ENCODE data around the gene LRRC41.
"Not testable (repeated sequence)": the region's sequence is repeated elsewhere in the genome, so short reads cannot be mapped to it uniquely, and the experiment has no call there.

Gene LRRC41

GRCh38 chr1:46303038-46303871, at the start of gene LRRC41, which contains the start of gene UQCRH:
LRRC41 (minus strand) TSS chr1:46303616; CDS start chr1:46303322, 294 bp downstream.
UQCRH (plus strand) TSS chr1:46303698; CDS start chr1:46303767, 69 bp downstream.
- Mint-ChIP-seq H3K27me3 (no peaks in the 10 kb centered on the region), H3K36me3 (ENCODE audit: low read depth) (peaks cover 56% of the 10 kb centered on the region), H3K4me3 (peak within 1 kb of the TSS; percentile 99), H3K27ac (peak within 1 kb of the TSS; percentile 99), H3K9me3 (no peaks in the 10 kb centered on the region), H3K4me1 (ENCODE audit: low read depth) (peaks cover 53% of the 10 kb centered on the region)
- intact Hi-C loops (cut with micrococcal nuclease), result loop anchor here (2.0 to 5.0 kb wide), 2 partner anchors 39 to 56 kb away; partner anchors contain the start of genes NSUN4 and RAD54L

- Mint-ChIP-seq H3K9me3 (no peaks in the 10 kb centered on the region), H3K4me3 (no peak overlapping the region), H3K4me1 (ENCODE audit: low read depth) (peaks cover 28% of the 10 kb centered on the region), H3K36me3 (ENCODE audit: low read depth) (peaks cover 96% of the 10 kb centered on the region), H3K27me3 (no peaks in the 10 kb centered on the region), H3K27ac (no peak overlapping the region)
- intact Hi-C loops (cut with micrococcal nuclease), result no loop called here
Measured at GRCh38 chr1:46352363-46352762, 48.9 kb upstream of the LRRC41 start.

- intact Hi-C loops (cut with micrococcal nuclease), result no loop called here
- peak overlapping the region; percentile 100 for H3K27ac Mint-ChIP-seq
- H3K27me3 Mint-ChIP-seq, result no peaks in the 10 kb centered on the region
- H3K36me3 Mint-ChIP-seq (ENCODE audit: low read depth), result peaks cover 97% of the 10 kb centered on the region
- no peak overlapping the region for H3K4me3 Mint-ChIP-seq
- peaks cover 82% of the 10 kb centered on the region for H3K4me1 Mint-ChIP-seq (ENCODE audit: low read depth)
- H3K9me3 Mint-ChIP-seq, result no peaks in the 10 kb centered on the region
Measured at GRCh38 chr1:46345281-46345680, 41.9 kb upstream of the LRRC41 start.

- no peaks in the 10 kb centered on the region for H3K9me3 Mint-ChIP-seq
- H3K4me1 Mint-ChIP-seq (ENCODE audit: low read depth), result peaks cover 81% of the 10 kb centered on the region
- no peaks in the 10 kb centered on the region for H3K27me3 Mint-ChIP-seq
- H3K36me3 Mint-ChIP-seq (ENCODE audit: low read depth), result peaks cover 91% of the 10 kb centered on the region
- intact Hi-C loops (cut with micrococcal nuclease), result loop anchor here (5.0 kb wide), 1 partner anchor 42 kb away; the partner anchor contains the start of genes LRRC41 and UQCRH
- H3K4me3 Mint-ChIP-seq, result no peak overlapping the region
- peak overlapping the region; percentile 100 for H3K27ac Mint-ChIP-seq
Measured at GRCh38 chr1:46344481-46344880, 41.1 kb upstream of the LRRC41 start.

- intact Hi-C loops (cut with micrococcal nuclease), result loop anchor here (5.0 kb wide), 1 partner anchor 41 kb away; the partner anchor contains the start of genes LRRC41 and UQCRH
Measured at GRCh38 chr1:46343705-46344104, 40.3 kb upstream of the LRRC41 start.

GRCh38 chr1:46343351-46343695, 39.9 kb upstream of the LRRC41 start:
- peak overlapping the region; percentile 100 for H3K27ac Mint-ChIP-seq
- peaks cover 79% of the 10 kb centered on the region for H3K4me1 Mint-ChIP-seq (ENCODE audit: low read depth)
- no peaks in the 10 kb centered on the region for H3K27me3 Mint-ChIP-seq
- peaks cover 82% of the 10 kb centered on the region for H3K36me3 Mint-ChIP-seq (ENCODE audit: low read depth)
- H3K9me3 Mint-ChIP-seq, result no peaks in the 10 kb centered on the region
- intact Hi-C loops (cut with micrococcal nuclease), result loop anchor here (5.0 kb wide), 1 partner anchor 41 kb away; the partner anchor contains the start of genes LRRC41 and UQCRH
- no peak overlapping the region for H3K4me3 Mint-ChIP-seq

More at GRCh38 chr1:46343705-46344104, 40.3 kb upstream of the LRRC41 start:
- H3K4me3 Mint-ChIP-seq, result no peak overlapping the region
- H3K27ac Mint-ChIP-seq, result peak overlapping the region; percentile 100
- H3K27me3 Mint-ChIP-seq, result no peaks in the 10 kb centered on the region
- peaks cover 80% of the 10 kb centered on the region for H3K4me1 Mint-ChIP-seq (ENCODE audit: low read depth)
- no peaks in the 10 kb centered on the region for H3K9me3 Mint-ChIP-seq
- H3K36me3 Mint-ChIP-seq (ENCODE audit: low read depth), result peaks cover 85% of the 10 kb centered on the region

GRCh38 chr1:46342677-46343350, 39.4 kb upstream of the LRRC41 start:
- Mint-ChIP-seq H3K36me3 (ENCODE audit: low read depth) (peaks cover 77% of the 10 kb centered on the region), H3K27ac (peak overlapping the region; percentile 100), H3K4me3 (no peak overlapping the region), H3K4me1 (ENCODE audit: low read depth) (peaks cover 74% of the 10 kb centered on the region), H3K27me3 (no peaks in the 10 kb centered on the region), H3K9me3 (no peaks in the 10 kb centered on the region)
- intact Hi-C loops (cut with micrococcal nuclease), result loop anchor here (5.0 kb wide), 1 partner anchor 41 kb away; the partner anchor contains the start of genes LRRC41 and UQCRH

- H3K4me1 Mint-ChIP-seq (ENCODE audit: low read depth), result peaks cover 68% of the 10 kb centered on the region
- H3K36me3 Mint-ChIP-seq (ENCODE audit: low read depth), result peaks cover 71% of the 10 kb centered on the region
- H3K27me3 Mint-ChIP-seq, result no peaks in the 10 kb centered on the region
- peak overlapping the region; percentile 100 for H3K27ac Mint-ChIP-seq
- intact Hi-C loops (cut with micrococcal nuclease), result loop anchor here (5.0 kb wide), 1 partner anchor 40 kb away; the partner anchor contains the start of genes LRRC41 and UQCRH
- no peaks in the 10 kb centered on the region for H3K9me3 Mint-ChIP-seq
- peak overlapping the region; percentile 99 for H3K4me3 Mint-ChIP-seq
Measured at GRCh38 chr1:46342084-46342656, 38.8 kb upstream of the LRRC41 start.

GRCh38 chr1:46341222-46342083, 38.0 kb upstream of the LRRC41 start:
- Mint-ChIP-seq H3K27ac (peak overlapping the region; percentile 100), H3K36me3 (ENCODE audit: low read depth) (peaks cover 64% of the 10 kb centered on the region), H3K4me1 (ENCODE audit: low read depth) (peaks cover 61% of the 10 kb centered on the region), H3K9me3 (no peaks in the 10 kb centered on the region), H3K27me3 (no peaks in the 10 kb centered on the region), H3K4me3 (peak overlapping the region; percentile 99)
- intact Hi-C loops (cut with micrococcal nuclease), result loop anchor here (2.0 to 5.0 kb wide), 2 partner anchors 39 to 95 kb away; partner anchors contain the start of genes LRRC41, RAD54L and UQCRH

GRCh38 chr1:46340404-46341221, 37.2 kb upstream of the LRRC41 start, which contains the start of gene NSUN4:
NSUN4 (plus strand) TSS chr1:46340807; CDS start chr1:46340827, 20 bp downstream.
- Mint-ChIP-seq H3K9me3 (no peaks in the 10 kb centered on the region), H3K4me1 (ENCODE audit: low read depth) (peaks cover 58% of the 10 kb centered on the region), H3K4me3 (peak within 1 kb of the TSS; percentile 99), H3K27me3 (no peaks in the 10 kb centered on the region), H3K36me3 (ENCODE audit: low read depth) (peaks cover 55% of the 10 kb centered on the region), H3K27ac (peak within 1 kb of the TSS; percentile 100)
- intact Hi-C loops (cut with micrococcal nuclease), result loop anchor here (2.0 to 5.0 kb wide), 2 partner anchors 38 to 94 kb away; partner anchors contain the start of genes LRRC41, RAD54L and UQCRH

GRCh38 chr1:46337409-46337808, 34.0 kb upstream of the LRRC41 start:
- not testable (repeated sequence) for H3K27ac Mint-ChIP-seq, H3K4me3 Mint-ChIP-seq, H3K9me3 Mint-ChIP-seq, H3K27me3 Mint-ChIP-seq
- H3K36me3 Mint-ChIP-seq (ENCODE audit: low read depth), result peaks cover 23% of the 10 kb centered on the region
- peaks cover 27% of the 10 kb centered on the region for H3K4me1 Mint-ChIP-seq (ENCODE audit: low read depth)
- intact Hi-C loops (cut with micrococcal nuclease), result loop anchor here (5.0 kb wide), 1 partner anchor 190 kb away; no protein-coding TSS in a partner anchor

- peaks cover under 1% of the 10 kb centered on the region for H3K36me3 Mint-ChIP-seq (ENCODE audit: low read depth)
- intact Hi-C loops (cut with micrococcal nuclease), result loop anchor here (5.0 kb wide), 1 partner anchor 192 kb away; no protein-coding TSS in a partner anchor
- H3K9me3 Mint-ChIP-seq, result no peaks in the 10 kb centered on the region
- H3K4me3 Mint-ChIP-seq, result no peak overlapping the region
- no peaks in the 10 kb centered on the region for H3K27me3 Mint-ChIP-seq
- H3K4me1 Mint-ChIP-seq (ENCODE audit: low read depth), result peaks cover 12% of the 10 kb centered on the region
- H3K27ac Mint-ChIP-seq, result no peak overlapping the region
Measured at GRCh38 chr1:46335081-46335480, 31.7 kb upstream of the LRRC41 start.
